Tibial nerve (tissue), 4 donors: ENCODE measurements around the gene PTPRE.

Experiments used
- CTCF ChIP-seq, 5 experiments: fragments of 200-600 bp in 3 of 5; fragments of 450-650 bp in 2 of 5; sonication (generic) in 3 of 5; IDR thresholded peaks; one replicate each; pipeline ENCODE4 v1.5.1; 2016 to 2019; ENCODE audit warnings: antibody characterized with exemption in 5 of 5, mild to moderate bottlenecking in 3 of 5, moderate library complexity in 2 of 5
- EP300 ChIP-seq, 2 donors: sonication (generic); formaldehyde crosslinking; IDR thresholded peaks; one replicate each; pipeline ENCODE4 v1.6.1; 2017; ENCODE audit warnings: antibody characterized with exemption in 2 of 2, mild to moderate bottlenecking in 1 of 2
- POLR2A ChIP-seq, 2 donors: fragments of 450-650 bp; IDR thresholded peaks; one replicate each; pipeline ENCODE4 v1.6.1; 2017; ENCODE audit warnings: antibody characterized with exemption in 2 of 2, mild to moderate bottlenecking in 2 of 2, moderate library complexity in 2 of 2

DNA sequence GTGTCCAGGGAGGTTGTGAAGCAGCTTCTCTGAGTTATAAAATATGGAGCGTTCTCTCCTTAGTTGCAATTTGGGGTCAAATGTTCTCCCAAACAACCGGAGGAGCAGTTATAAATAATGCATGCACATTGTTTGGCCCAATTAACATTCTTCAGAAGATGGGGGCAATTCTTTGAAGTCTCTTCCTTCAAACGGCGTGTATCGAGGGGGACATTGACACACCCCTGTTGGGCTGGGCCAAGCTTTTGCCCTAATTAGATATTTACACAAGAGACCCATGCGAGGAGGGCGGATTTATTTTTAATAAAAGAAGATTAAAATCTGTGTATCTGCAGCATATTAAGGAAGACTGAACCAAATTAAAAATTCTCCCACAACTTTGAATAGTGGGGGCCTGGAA, 107.3 kb downstream of the PTPRE start:
- no peak for TF ChIP-seq CTCF (IDR thresholded peaks at IDR 0.05)
- no peak for TF ChIP-seq EP300 (IDR thresholded peaks at IDR 0.05)
- TF ChIP-seq POLR2A (IDR thresholded peaks at IDR 0.05) = no peak
